Neutrophil (primary cell): ENCODE data around the gene ZBP1.

Experiments
- H3K27ac ChIP-seq: fragments of 200-600 bp; sonication (generic); 2 replicates; pipeline ENCODE4 v1.5.1; 2016; ENCODE audit warnings: mild to moderate bottlenecking, moderate library complexity
- H3K27me3 ChIP-seq: fragments of 200-600 bp; sonication (generic); 2 replicates; pipeline ENCODE4 v1.6.0; 2016; ENCODE audit warnings: mild to moderate bottlenecking
- H3K36me3 ChIP-seq: fragments of 200-600 bp; sonication (generic); 2 replicates; pipeline ENCODE4 v1.5.1; 2017
- H3K4me1 ChIP-seq, 2 experiments: fragments of 200-600 bp in 1 of 2; sonication (generic) in 1 of 2; 1 replicate in 1 of 2; 2 replicates in 1 of 2; pipeline versions ENCODE4 v1.5.1 to v1.6.1; 2013 to 2016; ENCODE audit warnings: low read depth in 1 of 2, low read length in 1 of 2, mild to moderate bottlenecking in 1 of 2, moderate library complexity in 1 of 2; ENCODE audit not compliant: control insufficient read depth in 1 of 2, insufficient read depth in 1 of 2
- H3K4me3 ChIP-seq, 2 experiments: fragments of 200-600 bp in 1 of 2; sonication (generic) in 1 of 2; 1 replicate in 1 of 2; 2 replicates in 1 of 2; pipeline ENCODE4 v1.5.1; 2013 to 2016; ENCODE audit warnings: low read depth in 1 of 2, low read length in 1 of 2, mild to moderate bottlenecking in 1 of 2, moderate library complexity in 1 of 2
- H3K9me3 ChIP-seq: fragments of 200-600 bp; sonication (generic); 2 replicates; pipeline ENCODE4 v1.5.1; 2016
- CTCF ChIP-seq: fragments of 200-600 bp; sonication (generic); IDR thresholded peaks from 2 replicates; pipeline ENCODE4 v1.5.1; 2016; ENCODE audit warnings: antibody characterized with exemption

ZBP1 gene

DNA sequence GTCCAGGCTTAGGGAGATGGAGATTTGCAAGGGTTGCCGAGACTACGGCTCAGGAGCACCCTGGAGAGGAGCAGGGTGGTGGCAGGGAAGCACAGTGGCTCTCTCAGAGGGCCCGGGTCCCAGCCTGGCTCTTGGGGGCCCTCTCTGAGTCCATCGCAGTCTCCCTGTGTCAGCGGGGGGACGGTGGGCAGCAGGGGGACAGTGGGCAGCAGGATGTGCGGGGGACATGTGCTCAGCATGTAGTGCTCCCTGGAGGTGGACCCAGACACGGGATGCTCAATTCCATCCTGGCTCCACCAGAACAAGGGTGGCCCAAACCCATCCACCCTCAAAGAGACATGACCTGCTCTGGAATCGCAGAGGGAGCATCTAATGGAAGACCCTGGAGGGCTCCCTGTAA lies 43.0 kb upstream of the ZBP1 start:
- no peak for TF ChIP-seq CTCF
- H3K27me3 ChIP-seq = no peaks in the 10 kb centered on the region
- no peaks in the 10 kb centered on the region for H3K36me3 ChIP-seq
- no peak overlapping the region for H3K4me3 ChIP-seq
- no peak overlapping the region for H3K27ac ChIP-seq
- no peaks in the 10 kb centered on the region for H3K4me1 ChIP-seq
- H3K9me3 ChIP-seq = no peaks in the 10 kb centered on the region

- H3K36me3 ChIP-seq = no peaks in the 10 kb centered on the region
These were observed 42.4 kb upstream of the ZBP1 start for GRCh38 chr20:57662456-57663240.

GRCh38 chr20:57661746-57662455 lies 41.7 kb upstream of the ZBP1 start:
- no peak overlapping the region for H3K27ac ChIP-seq
- no peaks in the 10 kb centered on the region for H3K36me3 ChIP-seq
- TF ChIP-seq CTCF = no peak
- H3K27me3 ChIP-seq = no peaks in the 10 kb centered on the region
- no peaks in the 10 kb centered on the region for H3K9me3 ChIP-seq
- no peaks in the 10 kb centered on the region for H3K4me1 ChIP-seq
- H3K4me3 ChIP-seq = no peak overlapping the region

More at GRCh38 chr20:57662456-57663240, 42.4 kb upstream of the ZBP1 start:
- TF ChIP-seq CTCF = no peak
- Histone ChIP-seq H3K27ac (no peak overlapping the region), H3K27me3 (no peaks in the 10 kb centered on the region), H3K4me1 (no peaks in the 10 kb centered on the region), H3K4me3 (no peak overlapping the region), H3K9me3 (no peaks in the 10 kb centered on the region)

DNA sequence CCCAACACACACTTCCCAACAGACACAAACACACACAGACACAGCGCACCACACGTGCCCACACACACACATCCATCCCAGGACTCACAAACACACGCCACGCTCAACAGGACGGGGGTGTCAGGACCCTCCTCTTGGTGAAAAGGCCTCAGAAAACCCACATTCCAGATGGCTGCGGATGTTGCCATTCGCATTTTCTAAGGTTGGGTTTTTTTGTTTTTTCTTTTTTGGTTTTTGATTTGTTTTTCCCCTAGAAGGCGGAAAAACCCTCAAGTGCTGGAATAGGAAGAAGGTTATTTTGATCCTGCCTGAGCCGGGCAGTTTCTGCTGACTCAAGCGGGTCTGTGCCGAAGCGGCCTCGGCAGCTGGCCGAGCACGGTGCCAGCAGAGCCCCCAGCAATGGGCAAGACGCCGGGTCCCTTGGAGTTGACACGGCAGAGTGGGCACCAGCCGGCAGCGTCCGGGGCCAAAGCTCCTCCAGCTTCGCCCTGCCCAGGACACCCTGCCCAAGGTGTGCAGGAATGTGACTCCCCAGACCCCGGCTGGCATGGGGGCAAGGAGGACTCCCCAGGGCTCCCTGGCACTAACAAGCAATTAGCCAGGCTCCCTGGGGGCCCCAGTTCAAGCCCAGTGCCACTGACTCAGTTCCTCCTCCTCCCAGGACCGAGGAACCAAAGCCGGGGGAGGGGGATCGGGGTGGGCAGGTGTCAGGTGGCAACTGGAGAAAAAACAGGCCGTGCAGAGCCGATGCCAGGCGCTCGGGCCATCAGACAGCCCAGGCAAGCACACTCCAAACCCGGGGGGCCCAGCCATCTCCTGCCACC lies 40.9 kb upstream of the ZBP1 start:
- Histone ChIP-seq H3K4me1 (no peaks in the 10 kb centered on the region), H3K27me3 (no peaks in the 10 kb centered on the region), H3K9me3 (no peaks in the 10 kb centered on the region), H3K4me3 (no peak overlapping the region), H3K27ac (no peak overlapping the region), H3K36me3 (no peaks in the 10 kb centered on the region)
- TF ChIP-seq CTCF = no peak

- Histone ChIP-seq H3K36me3 (no peaks in the 10 kb centered on the region), H3K27ac (no peak overlapping the region), H3K27me3 (no peaks in the 10 kb centered on the region), H3K9me3 (no peaks in the 10 kb centered on the region), H3K4me3 (no peak overlapping the region), H3K4me1 (no peaks in the 10 kb centered on the region)
- TF ChIP-seq CTCF = no peak
These were observed 40.1 kb upstream of the ZBP1 start for GRCh38 chr20:57660181-57660921.
